K562 (cell line): Measurements from ENCODE around the gene SDK1. TPM values are rescaled to one million over a fixed set of nuclear protein-coding genes. Genes with fewer than 3 reads are reported as not detected.

Source experiments
- ATAC-seq: fragments of 200-7000 bp; cut with Tn5 transposase; 3 replicates; pipeline ENCODE4 v1.9.1; 2020; ENCODE audit warnings: moderate library complexity
- BruUV-seq: library from RNA; stranded (reverse); fragments of 400-500 nt; replicated peaks from 2 replicates; lab custom pipeline; 2021; lab: Mats Ljungman, UMichigan
- CTCF ChIA-PET: fragments of 300-600 bp; formaldehyde crosslinking; extraction: SDS; loops from one replicate; lab custom pipeline; 2021; ENCODE audit warnings: low intra/inter-chr PET ratio; lab: Yijun Ruan, JAX
- POLR2A ChIA-PET: fragments of 300-600, 350-650 bp; sonication (Branson Sonifier 250); formaldehyde crosslinking; extraction: SDS; loops from one replicate; lab custom pipeline; 2021; ENCODE audit warnings: antibody characterized with exemption, inconsistent platforms; lab: Yijun Ruan, JAX
- DNase-seq, 4 experiments: peaks; one replicate each; pipeline versions ENCODE4 v3.0.0 to v3.0.0-alpha.2; 2011 to 2018; ENCODE audit warnings: low spot score in 3 of 4, mixed read lengths in 3 of 4; ENCODE audit errors: extremely low read depth in 1 of 4
- FAIRE-seq: peaks from 2 replicates; lab custom pipeline; 2011; peaks lifted over from hg19 to GRCh38; lab: Jason Lieb, UNC
- H2AFZ ChIP-seq: 2 replicates; pipeline ENCODE4 v1.6.0; 2011; ENCODE audit warnings: low read depth, low read length, control low read depth, inconsistent platforms
- H3K27ac ChIP-seq: fragments of 200-600 bp; 3 replicates; pipeline ENCODE4 v1.8.0; 2011; ENCODE audit warnings: low read depth, mild to moderate bottlenecking, control low read depth, inconsistent platforms, low read length, moderate library complexity, mixed read lengths; ENCODE audit errors: extremely low read depth
- H3K27me3 ChIP-seq, 2 experiments: fragments of 300-600 bp in 1 of 2; 2 replicates in 1 of 2; 3 replicates in 1 of 2; pipeline versions ENCODE4 v1.6.0 to v1.8.0; 2011; ENCODE audit warnings: inconsistent platforms in 2 of 2, low read length in 2 of 2, mild to moderate bottlenecking in 1 of 2, mixed read lengths in 1 of 2, moderate library complexity in 1 of 2; ENCODE audit not compliant: control insufficient read depth in 2 of 2, insufficient read depth in 2 of 2
- H3K36me3 ChIP-seq: fragments of 300-600 bp; 3 replicates; pipeline ENCODE4 v1.8.0; 2011; ENCODE audit warnings: mild to moderate bottlenecking, low read length, inconsistent platforms; ENCODE audit not compliant: control insufficient read depth, insufficient read depth
- H3K4me1 ChIP-seq, 2 experiments: fragments of 200-600 bp in 1 of 2; replicated peaks in 1 of 2; 2 replicates in 1 of 2; 3 replicates in 1 of 2; pipeline versions ENCODE4 v1.5.1 to v1.8.0; 2011; ENCODE audit warnings: inconsistent platforms in 2 of 2, low read length in 2 of 2, mild to moderate bottlenecking in 1 of 2, mixed read lengths in 1 of 2, moderate library complexity in 1 of 2; ENCODE audit not compliant: control insufficient read depth in 2 of 2, insufficient read depth in 2 of 2
- H3K4me2 ChIP-seq: 2 replicates; pipeline ENCODE4 v1.6.1; 2011; ENCODE audit warnings: low read length, control low read depth, inconsistent platforms, mixed read lengths; ENCODE audit not compliant: insufficient read depth
- H3K4me3 ChIP-seq: fragments of 200-600 bp; sonication (generic), shearing (Covaris generic); 2 replicates; pipeline ENCODE4 v1.5.1; 2016; ENCODE audit warnings: control low read depth, inconsistent platforms
- H3K79me2 ChIP-seq: fragments of 200-600 bp; 3 replicates; pipeline ENCODE4 v1.8.0; 2011; ENCODE audit warnings: low read length, inconsistent platforms; ENCODE audit not compliant: control insufficient read depth, insufficient read depth
- H3K9ac ChIP-seq, 2 experiments: 2 replicates each; pipeline versions ENCODE4 v1.6.0 to v1.6.1; 2011; ENCODE audit warnings: low read depth in 2 of 2, low read length in 2 of 2, control low read depth in 1 of 2, inconsistent platforms in 1 of 2, mild to moderate bottlenecking in 1 of 2, mixed read lengths in 1 of 2; ENCODE audit not compliant: insufficient read depth in 1 of 2
- H3K9me1 ChIP-seq: one replicate; pipeline ENCODE4 v1.6.0; 2011; ENCODE audit warnings: inconsistent platforms, mild to moderate bottlenecking, low read length, moderate library complexity; ENCODE audit not compliant: control insufficient read depth, insufficient read depth
- H3K9me3 ChIP-seq: replicated peaks from 2 replicates; pipeline ENCODE4 v1.5.1; 2011; ENCODE audit warnings: low read depth, low read length, inconsistent platforms; ENCODE audit not compliant: control insufficient read depth, insufficient read depth
- H4K20me1 ChIP-seq: replicated peaks from 2 replicates; pipeline ENCODE4 v1.6.1; 2011; ENCODE audit warnings: low read length, inconsistent platforms, mixed read lengths; ENCODE audit not compliant: control insufficient read depth, insufficient read depth
- C11orf30 ChIP-seq: fragments of 450-650 bp; IDR thresholded peaks from 2 replicates; pipeline ENCODE4 v1.6.1; 2016; ENCODE audit warnings: low read depth, mild to moderate bottlenecking
- HDAC6 ChIP-seq: IDR thresholded peaks from 2 replicates; pipeline ENCODE4 v1.6.1; 2012; ENCODE audit warnings: low read depth, mild to moderate bottlenecking, control low read depth, inconsistent platforms, low read length, moderate library complexity
- NFE2 ChIP-seq: IDR thresholded peaks from 2 replicates; pipeline ENCODE4 v1.6.1; 2014; ENCODE audit warnings: antibody characterized with exemption, low read depth
- NR2C2 ChIP-seq, 2 experiments: fragments of 200-800 bp in 1 of 2; sonication (Bioruptor generic) in 1 of 2; sonication (generic) in 1 of 2; formaldehyde crosslinking in 1 of 2; IDR thresholded peaks; 2 replicates each; pipeline versions ENCODE4 v1.6.1 to v1.8.0; 2016 to 2022; ENCODE audit warnings: mild to moderate bottlenecking in 1 of 2, missing compliant biosample characterization in 1 of 2, missing genetic modification characterization in 1 of 2, missing genetic modification reagents in 1 of 2
- TARDBP ChIP-seq: fragments of 450-650 bp; IDR thresholded peaks from 2 replicates; pipeline ENCODE4 v1.6.1; 2016
- WGBS: fragments of 100-300 bp; shearing (Covaris generic); methylation state at CpG from one replicate; pipeline ENCODE4 v1.1.6; 2016; ENCODE audit warnings: low coverage, mixed read lengths; ENCODE audit not compliant: insufficient coverage; ENCODE audit errors: missing lambda C conversion rate; 5-methylcytosine and 5-hydroxymethylcytosine counted together
- in situ Hi-C: fragments of 300-500 bp; cut with MboI; formaldehyde crosslinking; loops from 4 replicates; pipeline ENCODE4 v1.15.0; 2018; ENCODE audit warnings: inconsistent platforms, mixed read lengths
- intact Hi-C: fragments of 100-400 bp; cut with micrococcal nuclease; formaldehyde crosslinking; loops from 2 replicates; pipeline ENCODE4 v1.14.2; 2022
- polyA plus RNA-seq, 8 experiments: library from polyadenylated mRNA; depleted of rRNA in 4 of 8; stranded (reverse) in 5 of 8; unstranded in 3 of 8; fragments of >200 nt; fragmentation: Nextera tagmentation in 2 of 8; fragmentation: Illumina TruSeq in 1 of 8; extraction: Ambion mirVana in 2 of 8; extraction: Trizol in 1 of 8; gene quantifications; 2 replicates each; pipeline versions ENCODE4 v1.2.1 to v1.2.3, GENCODE V29; 2011 to 2014; ENCODE audit warnings: inconsistent platforms in 1 of 8, missing spikeins in 1 of 8
- total RNA-seq, 7 experiments: library from RNA; depleted of rRNA in 6 of 7; stranded (reverse); fragments of >200 nt in 6 of 7; fragmentation: Illumina TruSeq in 2 of 7; extraction: Trizol in 2 of 7; gene quantifications; 2 replicates each; pipeline versions ENCODE4 v1.2.1 to v1.2.3, GENCODE V29; 2011 to 2021; ENCODE audit warnings: low replicate concordance in 1 of 7
- TF ChIP-seq, protein P1 (sequence below): fragments of 450-650 bp; IDR thresholded peaks from 2 replicates; pipeline ENCODE4 v1.6.1; 2014; ENCODE audit warnings: low read depth, mild to moderate bottlenecking, moderate library complexity, borderline replicate concordance
- TF ChIP-seq, protein P2 (sequence below): fragments of 450-650 bp; IDR thresholded peaks from 2 replicates; pipeline ENCODE4 v1.6.1; 2017; ENCODE audit warnings: antibody characterized with exemption

SDK1 gene
- total and polyA plus RNA-seq, 9 of the 15 experiments (the other 6 are each of a cell fraction or from before 2014, with no cell fraction given): 0.16 TPM; not detected in 8

DNA sequence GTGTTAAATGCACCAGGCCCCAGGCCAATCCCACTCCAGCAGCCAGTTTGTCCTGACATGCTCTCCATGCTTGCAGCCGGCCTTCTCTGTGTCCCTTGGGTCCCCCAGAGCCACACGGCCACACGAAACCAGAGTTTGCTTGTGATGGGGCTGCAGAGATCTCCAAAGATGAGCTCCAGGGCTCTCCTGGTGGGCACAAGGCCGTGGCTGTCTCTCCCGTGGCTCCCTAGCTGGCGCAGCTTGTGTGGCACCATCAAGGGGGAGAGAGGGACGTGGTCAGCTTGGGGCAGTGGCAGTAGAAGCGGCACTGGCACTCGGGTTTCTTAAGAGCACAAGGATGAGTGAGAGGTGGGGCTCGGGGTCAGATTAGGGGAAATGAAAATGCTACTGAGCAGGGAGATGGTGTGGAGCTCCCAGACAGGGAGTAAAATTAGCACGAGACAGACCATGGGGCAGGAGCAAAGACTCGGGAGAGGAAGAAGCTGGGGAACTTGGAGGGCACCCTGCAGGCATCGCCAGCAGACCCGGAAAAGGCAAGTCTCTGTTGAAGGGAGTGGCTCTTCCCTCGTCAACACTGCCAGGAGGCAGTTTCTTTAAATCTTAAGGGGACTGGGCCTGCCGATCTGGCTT is 808.5 kb downstream of the SDK1 start:
- Histone ChIP-seq H4K20me1 (no peaks in the 10 kb centered on the region; the same call in 1 of the 2 replicates), H3K36me3 (no peaks in the 10 kb centered on the region), H3K9ac (no peak overlapping the region), H3K27me3 (peaks cover 8 to 58% of the 10 kb centered on the region in 2 experiments; a peak in 4 of 5 replicates), H2AFZ (no peak overlapping the region), H3K79me2 (no peaks in the 10 kb centered on the region), H3K4me2 (no peak overlapping the region), H3K4me3 (no peak overlapping the region), H3K9me3 (no peaks in the 10 kb centered on the region), H3K27ac (no peak overlapping the region), H3K4me1 (no peaks in the 10 kb centered on the region; a peak in 1 of 5 replicates), H3K9me1 (no peaks in the 10 kb centered on the region)
- in situ Hi-C loops: no loop called here
- TF ChIP-seq, protein P1, sequence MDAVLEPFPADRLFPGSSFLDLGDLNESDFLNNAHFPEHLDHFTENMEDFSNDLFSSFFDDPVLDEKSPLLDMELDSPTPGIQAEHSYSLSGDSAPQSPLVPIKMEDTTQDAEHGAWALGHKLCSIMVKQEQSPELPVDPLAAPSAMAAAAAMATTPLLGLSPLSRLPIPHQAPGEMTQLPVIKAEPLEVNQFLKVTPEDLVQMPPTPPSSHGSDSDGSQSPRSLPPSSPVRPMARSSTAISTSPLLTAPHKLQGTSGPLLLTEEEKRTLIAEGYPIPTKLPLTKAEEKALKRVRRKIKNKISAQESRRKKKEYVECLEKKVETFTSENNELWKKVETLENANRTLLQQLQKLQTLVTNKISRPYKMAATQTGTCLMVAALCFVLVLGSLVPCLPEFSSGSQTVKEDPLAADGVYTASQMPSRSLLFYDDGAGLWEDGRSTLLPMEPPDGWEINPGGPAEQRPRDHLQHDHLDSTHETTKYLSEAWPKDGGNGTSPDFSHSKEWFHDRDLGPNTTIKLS: no peak
- TF ChIP-seq HDAC6: no peak
- TF ChIP-seq, protein P2, sequence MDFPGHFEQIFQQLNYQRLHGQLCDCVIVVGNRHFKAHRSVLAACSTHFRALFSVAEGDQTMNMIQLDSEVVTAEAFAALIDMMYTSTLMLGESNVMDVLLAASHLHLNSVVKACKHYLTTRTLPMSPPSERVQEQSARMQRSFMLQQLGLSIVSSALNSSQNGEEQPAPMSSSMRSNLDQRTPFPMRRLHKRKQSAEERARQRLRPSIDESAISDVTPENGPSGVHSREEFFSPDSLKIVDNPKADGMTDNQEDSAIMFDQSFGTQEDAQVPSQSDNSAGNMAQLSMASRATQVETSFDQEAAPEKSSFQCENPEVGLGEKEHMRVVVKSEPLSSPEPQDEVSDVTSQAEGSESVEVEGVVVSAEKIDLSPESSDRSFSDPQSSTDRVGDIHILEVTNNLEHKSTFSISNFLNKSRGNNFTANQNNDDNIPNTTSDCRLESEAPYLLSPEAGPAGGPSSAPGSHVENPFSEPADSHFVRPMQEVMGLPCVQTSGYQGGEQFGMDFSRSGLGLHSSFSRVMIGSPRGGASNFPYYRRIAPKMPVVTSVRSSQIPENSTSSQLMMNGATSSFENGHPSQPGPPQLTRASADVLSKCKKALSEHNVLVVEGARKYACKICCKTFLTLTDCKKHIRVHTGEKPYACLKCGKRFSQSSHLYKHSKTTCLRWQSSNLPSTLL: no peak
- TF ChIP-seq NR2C2 (CRISPR knock-in tag; IDR thresholded peaks at IDR 0.05): no peak
- no peak for TF ChIP-seq NR2C2 (tag; IDR thresholded peaks at IDR 0.05)
- TF ChIP-seq NFE2: no peak
- TF ChIP-seq C11orf30: no peak
- TF ChIP-seq TARDBP: no peak
- 0% methylated on average over 14 of the region's 16 CpGs for WGBS
- BruUV-seq: no TSS peak
- POLR2A ChIA-PET: no interaction called here
- CTCF ChIA-PET: no interaction called here
- no peak for ATAC-seq
- intact Hi-C loops: no loop called here
- no peak for FAIRE-seq
- DNase-seq: no peak
